Activated T-helper 17 cell treated with anti-CD3 and anti-CD28 coated beads, Interleukin-2, amount 50 U/mL, for 72 hours (primary cell): Measurements from ENCODE around the gene SPATA25. TPM values are rescaled to one million over a fixed set of nuclear protein-coding genes. Genes with fewer than 3 reads are reported as not detected.
A peak's percentile ranks its signal among the peaks of the same experiment; 100 is the strongest.

Source experiments
- ATAC-seq: fragments of 150-1000 bp; cut with Tn5 transposase; replicated peaks from 2 replicates; pipeline ENCODE4 v1.10.0; 2021; ENCODE audit warnings: mild to moderate bottlenecking, moderate library complexity
- H3K27ac Mint-ChIP-seq: one replicate; pipeline ENCODE4 v1.8.0; 2022; ENCODE audit warnings: mixed read lengths
- H3K27me3 Mint-ChIP-seq: one replicate; pipeline ENCODE4 v1.8.0; 2022; ENCODE audit warnings: mixed read lengths
- H3K36me3 Mint-ChIP-seq: one replicate; pipeline ENCODE4 v1.8.0; 2022; ENCODE audit warnings: low read depth, mild to moderate bottlenecking, mixed read lengths
- H3K4me1 Mint-ChIP-seq: one replicate; pipeline ENCODE4 v1.8.0; 2022; ENCODE audit warnings: mixed read lengths
- H3K4me3 Mint-ChIP-seq: one replicate; pipeline ENCODE4 v1.8.0; 2022; ENCODE audit warnings: mild to moderate bottlenecking, mixed read lengths
- H3K9me3 Mint-ChIP-seq: one replicate; pipeline ENCODE4 v1.8.0; 2022; ENCODE audit warnings: mixed read lengths
- total RNA-seq, 2 donors: library from RNA; stranded (reverse); gene quantifications; one replicate each; pipeline ENCODE4 v1.2.3, GENCODE V29; 2022

SPATA25 gene
- total RNA-seq, 2 donors from 2014 or later, result 0.69 to 0.74 TPM

DNA sequence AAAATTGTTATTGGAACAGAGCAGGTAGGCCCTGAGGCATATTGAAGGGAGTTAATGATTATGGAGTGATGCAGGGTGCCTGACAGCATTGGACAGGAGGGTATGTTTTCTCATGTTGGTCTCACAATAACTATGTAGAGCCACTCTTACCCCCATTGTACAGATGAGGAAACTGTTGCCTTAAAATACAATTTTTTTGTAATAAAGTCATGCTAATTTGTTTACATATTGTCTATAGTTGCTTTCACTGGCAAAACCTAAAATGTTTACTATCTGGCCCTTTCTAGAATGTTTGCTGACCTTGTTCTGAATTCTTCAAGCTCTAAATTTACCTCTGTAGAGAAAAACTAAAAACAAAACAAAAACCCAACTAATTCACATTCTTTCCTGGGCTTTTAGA lies 35.9 kb downstream of the SPATA25 start:
- peaks cover 53% of the 10 kb centered on the region for H3K36me3 Mint-ChIP-seq
- H3K4me1 Mint-ChIP-seq, result no peaks in the 10 kb centered on the region
- H3K9me3 Mint-ChIP-seq, result no peaks in the 10 kb centered on the region
- no peaks in the 10 kb centered on the region for H3K27me3 Mint-ChIP-seq
- H3K27ac Mint-ChIP-seq, result no peak overlapping the region
- H3K4me3 Mint-ChIP-seq, result no peak overlapping the region
- ATAC-seq, result no peak

DNA sequence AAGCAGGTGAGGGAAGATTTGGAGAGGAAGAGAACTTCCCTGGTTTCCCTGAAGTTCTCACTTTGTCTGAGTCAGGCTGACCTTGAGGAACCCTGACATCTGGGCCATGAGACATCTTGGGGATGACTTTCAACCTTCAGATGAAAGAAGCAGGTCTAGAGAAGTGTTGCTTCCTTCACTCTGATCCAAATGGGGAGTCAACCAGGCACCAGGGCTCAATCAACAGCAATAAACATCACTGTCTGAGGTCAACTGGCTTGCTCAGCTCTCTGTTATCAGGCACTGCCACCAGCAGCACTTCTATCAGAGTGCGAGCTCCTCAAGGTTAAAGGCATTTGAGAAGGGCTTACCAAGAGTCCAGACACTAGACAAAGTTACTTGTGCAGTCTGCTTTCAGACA lies 36.5 kb downstream of the SPATA25 start:
- Mint-ChIP-seq H3K4me1 (no peaks in the 10 kb centered on the region), H3K36me3 (peaks cover 59% of the 10 kb centered on the region), H3K9me3 (no peaks in the 10 kb centered on the region), H3K27ac (no peak overlapping the region), H3K27me3 (no peaks in the 10 kb centered on the region), H3K4me3 (no peak overlapping the region)
- no peak for ATAC-seq

DNA sequence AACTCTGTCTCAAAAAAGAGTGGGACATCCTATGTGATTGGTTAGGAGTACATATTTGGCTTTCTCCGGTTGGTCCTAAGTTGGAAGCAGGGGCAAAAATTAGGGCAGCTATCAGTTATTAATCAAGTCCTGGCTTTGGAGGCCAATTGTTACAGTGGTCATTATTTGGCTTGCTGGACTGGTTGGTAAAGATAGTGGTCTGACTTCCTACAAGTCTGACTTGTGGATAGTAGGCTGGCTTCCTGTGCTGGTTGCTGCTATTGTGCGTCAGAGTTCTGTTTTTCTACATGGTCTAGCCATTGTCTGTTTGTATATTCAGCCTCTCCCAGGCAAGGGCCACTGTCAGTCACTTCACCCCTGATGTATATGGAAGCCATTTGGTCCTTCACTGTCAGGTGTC lies 37.2 kb downstream of the SPATA25 start:
- Mint-ChIP-seq H3K4me1 (no peaks in the 10 kb centered on the region), H3K9me3 (no peaks in the 10 kb centered on the region), H3K36me3 (peaks cover 65% of the 10 kb centered on the region), H3K4me3 (no peak overlapping the region), H3K27ac (peak overlapping the region; percentile 53), H3K27me3 (no peaks in the 10 kb centered on the region)
- no peak for ATAC-seq

DNA sequence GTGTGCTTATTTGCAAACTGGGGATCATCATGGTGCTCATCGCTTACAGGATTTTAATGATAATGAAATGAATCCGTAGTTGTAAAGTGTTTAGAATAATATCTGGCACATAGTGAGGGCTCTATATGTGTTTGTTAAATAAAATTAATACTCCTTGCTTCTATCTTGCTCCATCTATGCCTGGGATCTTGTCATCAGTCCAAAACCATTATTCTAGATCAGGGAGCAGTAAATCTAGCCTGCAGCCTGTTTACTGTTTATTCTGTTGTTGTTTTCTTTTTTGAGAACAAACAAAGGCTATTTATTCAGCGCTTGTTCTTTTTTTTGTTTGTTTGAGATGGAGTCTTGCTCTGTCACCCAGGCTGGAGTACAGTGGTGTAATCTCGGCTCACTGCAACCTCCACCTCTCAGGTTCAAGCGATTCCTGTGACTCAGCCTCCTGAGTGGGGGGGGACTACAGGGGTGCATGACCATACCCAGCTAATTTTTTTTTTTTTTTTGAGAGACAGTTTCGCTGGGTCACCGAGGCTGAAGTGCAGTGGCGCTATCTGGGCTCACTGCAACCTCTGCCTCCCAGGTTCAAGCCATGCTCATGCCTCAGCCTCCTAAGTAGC lies 38.3 kb downstream of the SPATA25 start:
- no peaks in the 10 kb centered on the region for H3K9me3 Mint-ChIP-seq
- peak overlapping the region; percentile 54 for H3K27ac Mint-ChIP-seq
- H3K27me3 Mint-ChIP-seq, result no peaks in the 10 kb centered on the region
- peaks cover 76% of the 10 kb centered on the region for H3K36me3 Mint-ChIP-seq
- no peak overlapping the region for H3K4me3 Mint-ChIP-seq
- no peaks in the 10 kb centered on the region for H3K4me1 Mint-ChIP-seq
- no peak for ATAC-seq

DNA sequence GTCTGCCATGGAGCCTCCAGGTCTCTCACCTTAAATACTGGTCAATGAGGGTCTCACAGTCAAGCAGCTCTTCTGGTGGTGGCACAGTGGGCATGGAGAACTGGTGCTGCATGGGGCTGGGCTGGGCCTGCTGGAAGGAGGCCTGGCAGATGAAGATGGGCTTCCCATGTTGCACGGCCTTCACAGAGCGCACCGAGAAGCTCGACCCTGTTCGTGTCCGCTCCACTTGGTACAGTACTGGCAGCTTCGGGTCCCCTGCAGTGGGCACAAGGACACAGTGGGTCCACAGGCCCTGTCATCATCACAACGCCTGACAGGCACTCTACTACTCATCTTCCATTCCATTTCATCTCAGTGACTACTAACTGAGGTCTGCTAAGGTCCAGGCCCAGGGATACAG lies 39.0 kb downstream of the SPATA25 start:
- no peak overlapping the region for H3K4me3 Mint-ChIP-seq
- peak overlapping the region; percentile 54 for H3K27ac Mint-ChIP-seq
- H3K9me3 Mint-ChIP-seq, result no peaks in the 10 kb centered on the region
- ATAC-seq, result no peak
- H3K4me1 Mint-ChIP-seq, result no peaks in the 10 kb centered on the region
- no peaks in the 10 kb centered on the region for H3K27me3 Mint-ChIP-seq
- H3K36me3 Mint-ChIP-seq, result peaks cover 76% of the 10 kb centered on the region

DNA sequence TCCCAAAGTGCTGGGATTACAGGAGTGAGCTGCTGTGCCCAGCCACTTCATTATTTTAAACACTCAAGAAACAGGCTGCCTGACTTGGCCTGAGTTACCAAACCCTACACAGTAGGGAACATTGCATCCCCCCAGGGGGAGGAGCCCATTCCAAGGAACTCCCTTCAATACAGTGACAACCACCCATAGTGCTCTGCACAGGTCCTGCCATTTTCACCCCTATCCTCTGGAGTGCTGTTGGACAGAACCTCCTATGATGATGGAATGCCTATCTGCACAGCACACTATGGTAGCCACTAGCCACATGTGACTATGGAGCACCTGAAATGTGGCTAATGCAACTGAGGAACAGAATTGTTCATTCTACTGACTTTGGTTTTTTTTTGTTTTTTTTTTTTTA lies 42.0 kb downstream of the SPATA25 start:
- no peaks in the 10 kb centered on the region for H3K27me3 Mint-ChIP-seq
- H3K4me1 Mint-ChIP-seq, result no peaks in the 10 kb centered on the region
- H3K27ac Mint-ChIP-seq, result no peak overlapping the region
- ATAC-seq, result no peak
- H3K36me3 Mint-ChIP-seq, result peaks cover 61% of the 10 kb centered on the region
- H3K4me3 Mint-ChIP-seq, result no peak overlapping the region
- H3K9me3 Mint-ChIP-seq, result no peaks in the 10 kb centered on the region

DNA sequence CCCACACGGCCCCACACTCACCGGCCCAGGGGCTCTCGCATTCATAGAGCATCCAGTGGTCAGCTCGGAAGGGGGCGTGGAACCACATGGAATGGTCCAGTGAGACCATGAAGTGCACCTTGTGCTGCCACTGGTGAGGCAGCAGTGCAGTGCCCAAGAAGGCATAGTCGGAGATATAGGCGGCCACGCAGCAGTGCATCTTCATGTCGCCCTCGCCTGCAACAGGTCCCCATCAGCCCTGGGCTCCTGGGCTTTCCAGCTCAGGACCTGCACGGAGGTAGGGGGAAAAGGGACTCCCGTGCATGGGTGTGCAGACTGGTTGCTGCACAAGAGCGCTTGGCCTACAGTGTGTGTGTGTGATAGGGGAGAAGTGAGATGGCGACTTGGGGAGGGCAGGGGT lies 43.9 kb downstream of the SPATA25 start:
- Mint-ChIP-seq H3K27ac (no peak overlapping the region), H3K4me1 (no peaks in the 10 kb centered on the region), H3K27me3 (no peaks in the 10 kb centered on the region), H3K9me3 (no peaks in the 10 kb centered on the region), H3K36me3 (peaks cover 53% of the 10 kb centered on the region), H3K4me3 (no peak overlapping the region)
- ATAC-seq, result no peak

DNA sequence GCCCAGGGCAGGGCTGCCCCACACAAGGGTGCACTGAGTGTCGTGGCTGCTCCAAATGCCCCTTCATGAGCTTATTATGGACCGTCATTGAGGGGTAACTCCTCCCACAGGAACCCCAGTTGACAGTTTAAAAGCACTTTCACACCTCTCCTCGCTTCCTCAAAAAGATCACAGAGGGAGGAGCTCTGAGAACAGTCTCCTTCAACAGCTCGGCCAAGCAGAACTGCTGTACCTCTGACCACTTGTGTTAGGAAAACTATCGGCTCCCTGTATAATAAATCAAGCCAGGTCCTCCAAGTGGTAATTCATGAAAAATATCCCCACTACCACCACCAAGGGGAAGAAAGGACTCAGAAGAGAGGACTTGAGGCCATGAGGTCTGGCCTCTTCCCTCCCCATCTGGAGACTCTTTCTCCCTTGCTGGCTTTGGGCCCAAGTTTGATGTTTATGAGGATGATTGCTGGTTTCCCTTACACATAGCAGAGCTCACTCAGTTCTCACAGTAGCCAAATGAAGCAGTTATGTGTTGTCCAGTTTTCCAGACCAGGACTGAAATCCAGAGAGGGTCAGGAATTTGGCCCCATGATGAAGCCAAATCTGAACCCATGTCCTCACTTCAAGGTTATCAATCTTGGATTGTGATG lies 45.1 kb downstream of the SPATA25 start:
- Mint-ChIP-seq H3K4me3 (no peak overlapping the region), H3K27me3 (no peaks in the 10 kb centered on the region), H3K27ac (no peak overlapping the region), H3K9me3 (no peaks in the 10 kb centered on the region), H3K4me1 (no peaks in the 10 kb centered on the region), H3K36me3 (peaks cover 45% of the 10 kb centered on the region)
- no peak for ATAC-seq

DNA sequence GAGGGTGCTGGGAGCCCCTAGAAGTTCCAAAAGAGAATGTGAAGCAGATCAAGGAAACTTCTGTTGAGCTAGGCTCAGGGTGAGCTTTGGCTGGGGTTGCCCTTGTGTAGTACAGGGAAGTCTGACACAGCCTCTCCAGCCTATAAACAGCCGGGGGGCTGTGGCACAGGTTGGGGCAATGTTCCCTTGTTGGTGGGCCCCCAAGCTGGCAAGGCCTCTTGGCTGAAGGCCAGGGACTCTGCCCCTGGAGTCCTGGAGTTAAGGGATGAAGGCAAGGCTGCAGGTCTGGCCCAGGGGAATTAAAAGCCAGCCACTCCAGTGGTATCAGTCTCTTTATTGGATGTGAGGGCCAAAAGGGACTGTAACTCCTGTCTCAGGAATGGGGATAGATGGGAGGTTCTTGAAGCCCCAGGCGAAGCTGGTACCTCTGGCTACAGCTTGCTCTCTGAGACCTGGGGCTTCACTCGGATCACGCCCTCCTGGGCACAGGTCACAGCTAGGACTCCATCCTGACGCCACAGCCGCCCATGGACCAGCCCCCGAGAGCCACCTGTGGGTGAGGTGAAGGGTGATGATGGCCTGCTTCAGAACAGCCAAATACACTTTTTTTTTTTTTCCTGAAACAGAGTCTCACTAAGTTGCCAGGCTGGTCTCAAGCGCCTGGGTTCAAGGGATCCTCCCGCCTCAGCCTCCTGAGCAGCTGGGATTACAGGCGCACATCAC lies 45.9 kb downstream of the SPATA25 start:
- no peak overlapping the region for H3K27ac Mint-ChIP-seq
- no peaks in the 10 kb centered on the region for H3K9me3 Mint-ChIP-seq
- H3K27me3 Mint-ChIP-seq, result no peaks in the 10 kb centered on the region
- no peak overlapping the region for H3K4me3 Mint-ChIP-seq
- ATAC-seq, result no peak
- H3K36me3 Mint-ChIP-seq, result peaks cover 38% of the 10 kb centered on the region
- H3K4me1 Mint-ChIP-seq, result no peaks in the 10 kb centered on the region

DNA sequence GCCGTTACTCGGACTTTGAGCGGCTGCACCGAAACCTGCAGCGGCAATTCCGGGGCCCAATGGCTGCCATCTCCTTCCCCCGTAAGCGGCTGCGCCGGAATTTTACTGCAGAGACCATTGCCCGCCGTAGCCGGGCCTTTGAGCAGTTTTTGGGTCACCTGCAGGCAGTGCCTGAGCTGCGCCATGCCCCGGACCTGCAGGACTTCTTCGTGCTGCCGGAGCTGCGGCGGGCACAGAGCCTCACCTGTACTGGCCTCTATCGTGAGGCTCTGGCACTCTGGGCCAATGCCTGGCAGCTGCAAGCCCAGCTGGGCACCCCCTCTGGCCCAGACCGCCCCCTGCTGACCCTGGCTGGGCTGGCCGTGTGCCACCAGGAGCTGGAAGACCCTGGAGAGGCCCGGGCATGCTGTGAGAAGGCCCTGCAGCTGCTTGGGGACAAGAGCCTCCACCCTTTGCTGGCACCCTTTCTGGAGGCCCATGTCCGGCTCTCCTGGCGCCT lies 46.7 kb downstream of the SPATA25 start:
- no peak for ATAC-seq
- H3K36me3 Mint-ChIP-seq, result peaks cover 30% of the 10 kb centered on the region
- H3K27me3 Mint-ChIP-seq, result no peaks in the 10 kb centered on the region
- no peaks in the 10 kb centered on the region for H3K4me1 Mint-ChIP-seq
- no peak overlapping the region for H3K27ac Mint-ChIP-seq
- H3K9me3 Mint-ChIP-seq, result no peaks in the 10 kb centered on the region
- H3K4me3 Mint-ChIP-seq, result no peak overlapping the region

DNA sequence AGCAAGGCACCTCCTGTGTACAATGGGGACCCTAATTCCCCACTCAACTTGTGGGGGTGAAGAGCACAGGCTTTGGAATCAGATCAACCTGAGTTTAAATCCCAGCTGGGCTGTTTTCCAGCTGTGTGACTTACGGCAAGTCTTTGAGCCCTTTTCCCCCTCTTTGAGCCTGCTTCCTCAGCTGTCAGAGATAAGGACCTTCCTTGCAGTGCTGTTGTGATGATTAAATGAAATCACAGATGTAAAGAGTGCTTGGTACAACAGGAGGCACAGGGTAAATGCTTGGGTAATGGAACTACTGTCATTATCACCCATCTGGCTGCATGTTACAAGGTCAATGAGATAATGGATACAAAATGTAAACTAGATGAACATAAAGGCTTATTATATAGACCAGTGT lies 50.6 kb downstream of the SPATA25 start:
- Mint-ChIP-seq H3K9me3 (no peaks in the 10 kb centered on the region), H3K36me3 (no peaks in the 10 kb centered on the region), H3K27ac (no peak overlapping the region), H3K4me1 (peaks cover 7% of the 10 kb centered on the region), H3K27me3 (no peaks in the 10 kb centered on the region), H3K4me3 (no peak overlapping the region)
- no peak for ATAC-seq

Other genes with a start within 250 kb of the SPATA25 start
- gene WFDC11, start 217.4 kb downstream of the SPATA25 start, total RNA-seq, result not detected
- not detected for gene WFDC13, start 185.6 kb downstream of the SPATA25 start, total RNA-seq
- gene WFDC10B, start 182.6 kb downstream of the SPATA25 start, total RNA-seq, result not detected
- gene SPINT4, start 165.3 kb downstream of the SPATA25 start, total RNA-seq, result not detected
- not detected for gene WFDC3, start 95.7 kb downstream of the SPATA25 start, total RNA-seq
- gene DNTTIP1, start 95.7 kb downstream of the SPATA25 start, total RNA-seq, result 10 to 100 TPM; 13.0 to 26.2 TPM
- gene UBE2C, start 75.0 kb downstream of the SPATA25 start, total RNA-seq, result 100 to 1,000 TPM; 209 to 224 TPM
- under 1 TPM in 1 of 2 donors, not detected in 1; 0.37 TPM for gene TNNC2, start 60.3 kb downstream of the SPATA25 start, total RNA-seq
- 1 to 10 TPM; 2.2 to 2.6 TPM for gene SNX21, start 53.8 kb downstream of the SPATA25 start, total RNA-seq
- gene ACOT8, start 30.2 kb downstream of the SPATA25 start, total RNA-seq, result 10 to 100 TPM; 21.4 to 23.2 TPM
- gene ZSWIM3, start 30.0 kb downstream of the SPATA25 start, total RNA-seq, result 1 to 10 TPM; 7.1 to 7.6 TPM
- 10 to 100 TPM in 1 of 2 donors, 1 to 10 TPM in 1; 7.8 to 16.0 TPM for gene ZSWIM1, start 6.4 kb downstream of the SPATA25 start, total RNA-seq
- gene NEURL2, start 3.6 kb upstream of the SPATA25 start, total RNA-seq, result 1 to 10 TPM; 1.7 to 2.1 TPM
- gene CTSA, start 3.7 kb upstream of the SPATA25 start, total RNA-seq, result 100 to 1,000 TPM; 117 to 152 TPM
- 10 to 100 TPM in 1 of 2 donors, 1 to 10 TPM in 1; 6.6 to 12.1 TPM for gene PLTP, start 24.5 kb upstream of the SPATA25 start, total RNA-seq
- gene PCIF1, start 47.1 kb upstream of the SPATA25 start, total RNA-seq, result 10 to 100 TPM; 33.1 to 34.3 TPM
- gene ZNF335, start 84.6 kb upstream of the SPATA25 start, total RNA-seq, result 10 to 100 TPM; 46.0 to 53.9 TPM
- gene MMP9, start 121.3 kb upstream of the SPATA25 start, total RNA-seq, result not detected
- under 1 TPM in 1 of 2 donors, not detected in 1; 0.61 TPM for gene SLC12A5, start 141.6 kb upstream of the SPATA25 start, total RNA-seq
- 10 to 100 TPM; 16.4 to 31.6 TPM for gene NCOA5, start 202.3 kb upstream of the SPATA25 start, total RNA-seq
- 1 to 10 TPM; 1.5 to 7.8 TPM for gene CD40, start 230.7 kb upstream of the SPATA25 start, total RNA-seq